HS-5 (cell line): ENCODE measurements around the gene BMP6.
A peak's percentile ranks its signal among the peaks of the same experiment; 100 is the strongest.

ENCODE experiments used
- DNase-seq: peaks from one replicate; pipeline ENCODE4 v3.0.0-alpha.2; 2012; ENCODE audit warnings: low read depth

BMP6 gene

GRCh38 chr6:7906741-7907140, 180.8 kb downstream of the BMP6 start:
- DNase-seq = no peak

GRCh38 chr6:7907159-7907558, 181.3 kb downstream of the BMP6 start:
- no peak for DNase-seq

GRCh38 chr6:7909323-7910276, 183.7 kb downstream of the BMP6 start:
- DNase-seq = peak; percentile 8

GRCh38 chr6:7910298-7910653, 184.4 kb downstream of the BMP6 start:
- DNase-seq = no peak

GRCh38 chr6:7910654-7911344, 184.9 kb downstream of the BMP6 start, which contains the start of gene TXNDC5:
TXNDC5 (minus strand) TSS chr6:7910788; CDS start chr6:7910776, 12 bp downstream.
- DNase-seq = peak; percentile 3

GRCh38 chr6:7911345-7911725, 185.4 kb downstream of the BMP6 start:
- DNase-seq = no peak

- no peak for DNase-seq
These were observed 186.1 kb downstream of the BMP6 start for GRCh38 chr6:7912024-7912423.

- no peak for DNase-seq
These were observed 187.0 kb downstream of the BMP6 start for GRCh38 chr6:7912736-7913517.

- DNase-seq = no peak
These were observed 188.4 kb downstream of the BMP6 start for GRCh38 chr6:7914311-7914710.

GRCh38 chr6:7914991-7915789, 189.3 kb downstream of the BMP6 start:
- DNase-seq = peak; percentile 57

- no peak for DNase-seq
These were observed 191.1 kb downstream of the BMP6 start for GRCh38 chr6:7916959-7917358.

GRCh38 chr6:7917729-7918128, 191.8 kb downstream of the BMP6 start:
- DNase-seq = no peak

GRCh38 chr6:7918403-7918802, 192.5 kb downstream of the BMP6 start:
- DNase-seq = no peak

- no peak for DNase-seq
These were observed 194.0 kb downstream of the BMP6 start for GRCh38 chr6:7919871-7920270.

GRCh38 chr6:7920425-7920824, 194.5 kb downstream of the BMP6 start:
- no peak for DNase-seq

- DNase-seq = no peak
These were observed 195.1 kb downstream of the BMP6 start for GRCh38 chr6:7921046-7921445.

- no peak for DNase-seq
These were observed 195.8 kb downstream of the BMP6 start for GRCh38 chr6:7921632-7922092.

GRCh38 chr6:7922596-7922995, 196.7 kb downstream of the BMP6 start:
- DNase-seq = no peak

GRCh38 chr6:7924867-7925266, 199.0 kb downstream of the BMP6 start:
- no peak for DNase-seq
